HepG2 (cell line): ENCODE measurements around the gene NAALADL1. TPM values are rescaled to one million over a fixed set of nuclear protein-coding genes. Genes with fewer than 3 reads are reported as not detected.
A peak's percentile ranks its signal among the peaks of the same experiment; 100 is the strongest.

Source experiments
- ATRX ChIP-seq: sonication (generic); formaldehyde crosslinking; IDR thresholded peaks from 2 replicates; pipeline ENCODE4 v1.4.0; 2020; ENCODE audit warnings: missing genetic modification reagents, borderline replicate concordance
- CBX2 ChIP-seq, 2 experiments: fragments of 200-600 bp in 1 of 2; sonication (generic); formaldehyde crosslinking in 1 of 2; IDR thresholded peaks; 2 replicates each; pipeline versions ENCODE4 v1.7.0 to v1.8.1; 2018 to 2022; ENCODE audit warnings: low read depth in 2 of 2, low read length in 1 of 2, mild to moderate bottlenecking in 1 of 2, missing genetic modification reagents in 1 of 2
- CCAR2 ChIP-seq: fragments of 200-400 bp; formaldehyde crosslinking; optimal IDR thresholded peaks from 2 replicates; pipeline ENCODE3; 2018; ENCODE audit warnings: low read depth, mild to moderate bottlenecking, low read length, moderate library complexity
- CENPT ChIP-seq: sonication (generic); formaldehyde crosslinking; IDR thresholded peaks from 2 replicates; pipeline ENCODE4 v1.8.0; 2022; ENCODE audit warnings: low read depth, mild to moderate bottlenecking, moderate library complexity, missing genetic modification reagents
- EZH2 ChIP-seq: conservative IDR thresholded peaks from 2 replicates; pipeline ENCODE4 v1.6.1; 2012; ENCODE audit warnings: mild to moderate bottlenecking, low read depth, low read length, moderate library complexity
- GTF2F1 ChIP-seq: fragments of 150-350 bp; IDR thresholded peaks from 2 replicates; pipeline ENCODE4 v1.6.1; 2014; ENCODE audit warnings: low read length
- HOXA9 ChIP-seq: sonication (generic); formaldehyde crosslinking; IDR thresholded peaks from 2 replicates; pipeline ENCODE4 v1.8.1; 2022; ENCODE audit warnings: missing genetic modification reagents, mild to moderate bottlenecking, moderate library complexity, borderline replicate concordance
- MXD4 ChIP-seq: IDR thresholded peaks from 2 replicates; pipeline ENCODE4 v1.6.1; 2016; ENCODE audit warnings: mild to moderate bottlenecking, missing biosample characterization, missing genetic modification reagents
- MYNN ChIP-seq: sonication (generic); formaldehyde crosslinking; IDR thresholded peaks from 2 replicates; pipeline ENCODE4 v1.4.0; 2020; ENCODE audit warnings: mild to moderate bottlenecking, low read depth, missing genetic modification reagents
- NCOA1 ChIP-seq: sonication (generic); formaldehyde crosslinking; IDR thresholded peaks from 2 replicates; pipeline ENCODE4 v1.9.0; 2021; ENCODE audit warnings: missing genetic modification reagents
- NFKBIZ ChIP-seq: IDR thresholded peaks from 2 replicates; pipeline ENCODE4 v1.6.1; 2018; ENCODE audit warnings: missing genetic modification reagents, missing compliant biosample characterization
- NRL ChIP-seq: sonication (generic); formaldehyde crosslinking; IDR thresholded peaks from 2 replicates; pipeline ENCODE4 v1.5.0; 2020; ENCODE audit warnings: missing genetic modification reagents, mild to moderate bottlenecking, moderate library complexity, borderline replicate concordance
- RXRA ChIP-seq: sonication (generic); formaldehyde crosslinking; IDR thresholded peaks from 2 replicates; pipeline ENCODE4 v1.5.1; 2020; ENCODE audit warnings: missing genetic modification reagents
- ZNF138 ChIP-seq: sonication (generic); formaldehyde crosslinking; IDR thresholded peaks from 2 replicates; pipeline ENCODE4 v1.5.0; 2020; ENCODE audit warnings: mild to moderate bottlenecking, low read depth, missing genetic modification reagents
- ZNF382 ChIP-seq: sonication (generic); formaldehyde crosslinking; IDR thresholded peaks from 2 replicates; pipeline ENCODE4 v1.5.0; 2020; ENCODE audit warnings: missing genetic modification reagents, mild to moderate bottlenecking, borderline replicate concordance
- ZNF543 ChIP-seq: sonication (generic); formaldehyde crosslinking; IDR thresholded peaks from 2 replicates; pipeline ENCODE4 v1.4.0; 2020; ENCODE audit warnings: mild to moderate bottlenecking, missing genetic modification reagents
- ZNF749 ChIP-seq: sonication (generic); formaldehyde crosslinking; IDR thresholded peaks from 2 replicates; pipeline ENCODE4 v1.8.0; 2022; ENCODE audit warnings: mild to moderate bottlenecking, missing genetic modification reagents, moderate library complexity, borderline replicate concordance
- ZNF883 ChIP-seq: sonication (generic); formaldehyde crosslinking; IDR thresholded peaks from 2 replicates; pipeline ENCODE4 v1.5.1; 2020; ENCODE audit warnings: mild to moderate bottlenecking, missing genetic modification reagents; ENCODE audit errors: not compliant biosample characterization
- ZNF891 ChIP-seq: sonication (generic); formaldehyde crosslinking; IDR thresholded peaks from 2 replicates; pipeline ENCODE4 v1.5.0; 2020; ENCODE audit warnings: mild to moderate bottlenecking, missing genetic modification reagents
- ZSCAN25 ChIP-seq: sonication (generic); formaldehyde crosslinking; IDR thresholded peaks from 2 replicates; pipeline ENCODE4 v1.8.0; 2022; ENCODE audit warnings: mild to moderate bottlenecking, missing genetic modification reagents
- polyA plus RNA-seq, 8 experiments: library from polyadenylated mRNA; depleted of rRNA in 3 of 8; stranded (reverse) in 7 of 8; unstranded in 1 of 8; fragments of >200 nt; fragmentation: Illumina TruSeq in 4 of 8; extraction: Trizol in 4 of 8; gene quantifications; 2 replicates each; pipeline versions ENCODE4 v1.2.1 to v1.2.3, GENCODE V29; 2011 to 2016; ENCODE audit warnings: low read depth in 4 of 8, missing spikeins in 1 of 8, mixed read lengths in 1 of 8; ENCODE audit not compliant: insufficient read depth in 1 of 8
- total RNA-seq, 5 experiments: library from RNA; depleted of rRNA; stranded (reverse); fragments of >200 nt; fragmentation: Illumina TruSeq; extraction: Trizol; gene quantifications; 2 replicates each; pipeline ENCODE4 v1.2.3, GENCODE V29; 2016; ENCODE audit warnings: low read depth in 1 of 5
- TF ChIP-seq, protein P1 (sequence below): IDR thresholded peaks from 2 replicates; pipeline ENCODE4 v1.6.1; 2018; ENCODE audit warnings: missing genetic modification reagents, mild to moderate bottlenecking, missing compliant biosample characterization
- TF ChIP-seq, protein P2 (sequence below): IDR thresholded peaks from 2 replicates; pipeline ENCODE4 v1.6.1; 2012; ENCODE audit warnings: low read depth, low read length, improper control_type of control experiment
- TF ChIP-seq, protein P3 (sequence below): sonication (generic); formaldehyde crosslinking; IDR thresholded peaks from 2 replicates; pipeline ENCODE4 v1.4.0; 2020; ENCODE audit warnings: missing genetic modification reagents

The NAALADL1 gene
- total and polyA plus RNA-seq, 2 of the 13 experiments (the other 11 are each of a cell fraction or from before 2014, with no cell fraction given), result 9.3 to 33.9 TPM

DNA sequence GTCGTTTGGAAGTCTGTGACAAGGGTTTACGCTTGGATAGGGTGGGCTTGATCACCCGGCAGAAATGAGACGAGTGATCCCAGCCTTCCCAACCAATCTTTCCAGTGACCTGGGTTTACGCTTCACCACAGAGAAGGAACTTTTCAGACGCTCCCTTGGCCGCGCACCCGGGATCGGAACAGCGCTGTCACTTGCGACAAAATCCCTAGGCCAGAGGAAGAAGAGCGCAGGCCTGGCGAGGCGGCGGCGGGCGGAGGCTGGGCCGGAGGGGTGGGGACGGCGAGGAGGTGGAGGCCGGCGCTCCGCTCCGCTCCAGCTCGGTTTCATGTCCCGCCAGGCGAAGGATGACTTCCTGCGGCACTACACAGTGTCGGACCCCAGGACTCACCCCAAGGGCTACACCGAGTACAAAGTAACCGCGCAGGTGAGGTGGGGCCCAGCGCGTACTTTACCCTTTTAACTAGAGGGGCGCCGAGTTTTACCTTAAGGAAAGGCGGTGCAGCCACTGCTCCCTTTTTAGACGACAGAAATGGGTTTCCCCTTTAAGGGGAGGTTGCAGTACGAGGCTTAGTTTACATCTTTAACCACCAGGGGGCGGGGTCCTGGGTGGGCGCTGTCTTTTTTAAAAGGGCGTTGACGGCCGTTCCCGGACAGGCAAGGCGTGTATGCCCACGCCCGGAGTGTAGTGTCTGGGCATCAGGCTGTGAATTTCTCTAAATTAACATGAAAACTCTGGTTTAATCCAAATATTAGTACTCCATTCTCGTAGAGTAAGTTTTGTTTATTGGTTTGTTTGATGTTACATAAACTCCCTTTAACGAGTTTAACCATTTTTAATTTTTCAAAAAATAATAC, 30.9 kb downstream of the NAALADL1 start, which contains the start of gene SNX15 (continued):
- TF ChIP-seq ZNF883 (CRISPR knock-in tag), result peak; percentile 77
- no peak for TF ChIP-seq ZNF382 (CRISPR knock-in tag)
- no peak for TF ChIP-seq CBX2 (IDR thresholded peaks at IDR 0.05; ENCODE audit: low read depth, low read length)
- no peak for TF ChIP-seq CBX2 (CRISPR knock-in tag; IDR thresholded peaks at IDR 0.05; ENCODE audit: low read depth)
- TF ChIP-seq NRL (CRISPR knock-in tag), result peak; percentile 95; the same call in 1 of the 2 replicates
- no peak for TF ChIP-seq EZH2
- TF ChIP-seq HOXA9 (CRISPR knock-in tag), result no peak
- TF ChIP-seq, protein P1, sequence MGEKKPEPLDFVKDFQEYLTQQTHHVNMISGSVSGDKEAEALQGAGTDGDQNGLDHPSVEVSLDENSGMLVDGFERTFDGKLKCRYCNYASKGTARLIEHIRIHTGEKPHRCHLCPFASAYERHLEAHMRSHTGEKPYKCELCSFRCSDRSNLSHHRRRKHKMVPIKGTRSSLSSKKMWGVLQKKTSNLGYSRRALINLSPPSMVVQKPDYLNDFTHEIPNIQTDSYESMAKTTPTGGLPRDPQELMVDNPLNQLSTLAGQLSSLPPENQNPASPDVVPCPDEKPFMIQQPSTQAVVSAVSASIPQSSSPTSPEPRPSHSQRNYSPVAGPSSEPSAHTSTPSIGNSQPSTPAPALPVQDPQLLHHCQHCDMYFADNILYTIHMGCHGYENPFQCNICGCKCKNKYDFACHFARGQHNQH (CRISPR knock-in tag), result peak; percentile 59; the same call in 1 of the 2 replicates
- TF ChIP-seq, protein P2, sequence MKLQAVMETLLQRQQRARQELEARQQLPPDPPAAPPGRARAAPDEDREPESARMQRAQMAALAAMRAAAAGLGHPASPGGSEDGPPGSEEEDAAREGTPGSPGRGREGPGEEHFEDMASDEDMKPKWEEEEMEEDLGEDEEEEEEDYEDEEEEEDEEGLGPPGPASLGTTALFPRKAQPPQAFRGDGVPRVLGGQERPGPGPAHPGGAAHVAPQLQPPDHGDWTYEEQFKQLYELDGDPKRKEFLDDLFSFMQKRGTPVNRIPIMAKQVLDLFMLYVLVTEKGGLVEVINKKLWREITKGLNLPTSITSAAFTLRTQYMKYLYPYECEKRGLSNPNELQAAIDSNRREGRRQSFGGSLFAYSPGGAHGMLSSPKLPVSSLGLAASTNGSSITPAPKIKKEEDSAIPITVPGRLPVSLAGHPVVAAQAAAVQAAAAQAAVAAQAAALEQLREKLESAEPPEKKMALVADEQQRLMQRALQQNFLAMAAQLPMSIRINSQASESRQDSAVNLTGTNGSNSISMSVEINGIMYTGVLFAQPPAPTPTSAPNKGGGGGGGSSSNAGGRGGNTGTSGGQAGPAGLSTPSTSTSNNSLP, result no peak
- TF ChIP-seq ZSCAN25, result peak; percentile 86
- peak; percentile 61 for TF ChIP-seq RXRA (CRISPR knock-in tag)
- no peak for TF ChIP-seq CCAR2
- no peak for TF ChIP-seq ZNF138
- no peak for TF ChIP-seq GTF2F1
- TF ChIP-seq ZNF543 (CRISPR knock-in tag), result 0 out of 2 replicates have a peak, but pooled peaks have one; percentile 52
- TF ChIP-seq NFKBIZ, result no peak
- TF ChIP-seq CENPT (CRISPR knock-in tag), result no peak
- TF ChIP-seq ZNF891, result peak; percentile 84; the same call in 1 of the 2 replicates
- TF ChIP-seq NCOA1 (CRISPR knock-in tag), result peak; percentile 51; the same call in 1 of the 2 replicates
- TF ChIP-seq MYNN (CRISPR knock-in tag), result no peak
- no peak for TF ChIP-seq ZNF749 (CRISPR knock-in tag)
- TF ChIP-seq ATRX, result no peak
- no peak for TF ChIP-seq MXD4
- TF ChIP-seq, protein P3, sequence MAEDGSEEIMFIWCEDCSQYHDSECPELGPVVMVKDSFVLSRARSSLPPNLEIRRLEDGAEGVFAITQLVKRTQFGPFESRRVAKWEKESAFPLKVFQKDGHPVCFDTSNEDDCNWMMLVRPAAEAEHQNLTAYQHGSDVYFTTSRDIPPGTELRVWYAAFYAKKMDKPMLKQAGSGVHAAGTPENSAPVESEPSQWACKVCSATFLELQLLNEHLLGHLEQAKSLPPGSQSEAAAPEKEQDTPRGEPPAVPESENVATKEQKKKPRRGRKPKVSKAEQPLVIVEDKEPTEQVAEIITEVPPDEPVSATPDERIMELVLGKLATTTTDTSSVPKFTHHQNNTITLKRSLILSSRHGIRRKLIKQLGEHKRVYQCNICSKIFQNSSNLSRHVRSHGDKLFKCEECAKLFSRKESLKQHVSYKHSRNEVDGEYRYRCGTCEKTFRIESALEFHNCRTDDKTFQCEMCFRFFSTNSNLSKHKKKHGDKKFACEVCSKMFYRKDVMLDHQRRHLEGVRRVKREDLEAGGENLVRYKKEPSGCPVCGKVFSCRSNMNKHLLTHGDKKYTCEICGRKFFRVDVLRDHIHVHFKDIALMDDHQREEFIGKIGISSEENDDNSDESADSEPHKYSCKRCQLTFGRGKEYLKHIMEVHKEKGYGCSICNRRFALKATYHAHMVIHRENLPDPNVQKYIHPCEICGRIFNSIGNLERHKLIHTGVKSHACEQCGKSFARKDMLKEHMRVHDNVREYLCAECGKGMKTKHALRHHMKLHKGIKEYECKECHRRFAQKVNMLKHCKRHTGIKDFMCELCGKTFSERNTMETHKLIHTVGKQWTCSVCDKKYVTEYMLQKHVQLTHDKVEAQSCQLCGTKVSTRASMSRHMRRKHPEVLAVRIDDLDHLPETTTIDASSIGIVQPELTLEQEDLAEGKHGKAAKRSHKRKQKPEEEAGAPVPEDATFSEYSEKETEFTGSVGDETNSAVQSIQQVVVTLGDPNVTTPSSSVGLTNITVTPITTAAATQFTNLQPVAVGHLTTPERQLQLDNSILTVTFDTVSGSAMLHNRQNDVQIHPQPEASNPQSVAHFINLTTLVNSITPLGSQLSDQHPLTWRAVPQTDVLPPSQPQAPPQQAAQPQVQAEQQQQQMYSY (CRISPR knock-in tag), result peak; percentile 50; the same call in 1 of the 2 replicates
